PC-3 (cell line): ENCODE data around the gene KCNQ5.

ENCODE experiments used
- CTCF ChIP-seq: fragments of 300-600 bp; sonication (generic); conservative IDR thresholded peaks from 2 replicates; pipeline ENCODE4 v1.5.1; 2017; ENCODE audit warnings: antibody characterized with exemption, low read depth, mild to moderate bottlenecking, low read length
- EZH2 ChIP-seq: fragments of 300-600 bp; sonication (generic); IDR thresholded peaks from one replicate; pipeline ENCODE4 v1.6.1; 2017; ENCODE audit warnings: antibody characterized with exemption, mild to moderate bottlenecking, low read length; ENCODE audit not compliant: unreplicated experiment
- EZH2phosphoT487 ChIP-seq: fragments of 300-600 bp; sonication (generic); IDR thresholded peaks from 2 replicates; pipeline ENCODE4 v1.6.1; 2018; ENCODE audit warnings: mild to moderate bottlenecking, antibody characterized with exemption, low read length, borderline replicate concordance

DNA sequence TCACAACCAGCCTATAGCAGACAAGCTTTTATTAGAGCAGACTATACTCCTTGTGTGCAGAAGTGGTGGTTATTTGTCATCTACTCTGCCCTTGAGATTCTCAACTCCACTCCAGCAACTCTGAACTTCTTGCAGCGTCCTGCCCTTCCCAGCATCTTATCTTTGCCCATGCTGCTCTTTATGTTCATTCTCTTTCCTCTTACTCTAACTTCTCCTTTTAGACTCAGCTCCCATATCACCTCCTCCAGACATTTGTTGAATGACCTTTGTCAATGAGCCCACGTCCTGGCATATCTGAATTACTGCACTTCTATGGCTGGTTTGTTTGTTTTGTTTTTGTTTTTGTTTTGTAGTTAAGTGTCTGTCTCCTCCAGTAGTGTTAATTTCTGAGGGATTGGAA is 81.2 kb downstream of the KCNQ5 start:
- TF ChIP-seq EZH2 (no peak), CTCF (no peak), EZH2phosphoT487 (no peak)
